Subcutaneous adipose tissue (tissue), 4 donors: ENCODE results near the gene EYS. TPM values are rescaled to one million over a fixed set of nuclear protein-coding genes. Genes with fewer than 3 reads are reported as not detected.

Source experiments
- CTCF ChIP-seq: fragments of 450-650 bp; IDR thresholded peaks from one replicate; pipeline ENCODE4 v1.5.1; 2016; ENCODE audit warnings: low read depth, mild to moderate bottlenecking, control low read depth, antibody characterized with exemption, moderate library complexity
- total RNA-seq, 4 donors: library from RNA; depleted of rRNA; stranded (reverse); fragments of >200 nt; gene quantifications; one replicate each; pipeline ENCODE4 v1.1.0, GENCODE V29; 2016

The EYS gene
- total RNA-seq, 4 donors from 2014 or later, result 0.17 to 3.8 (median 0.82) TPM

GRCh38 chr6:64507661-64508060, 1199.4 kb downstream of the EYS start:
- TF ChIP-seq CTCF, result no peak

- TF ChIP-seq CTCF, result no peak
Observed at GRCh38 chr6:64505312-64505711, 1201.7 kb downstream of the EYS start.

GRCh38 chr6:64504503-64504902, 1202.5 kb downstream of the EYS start:
- TF ChIP-seq CTCF, result no peak

- TF ChIP-seq CTCF, result no peak
Observed at GRCh38 chr6:64502801-64503200, 1204.2 kb downstream of the EYS start.

- TF ChIP-seq CTCF, result no peak
Observed at GRCh38 chr6:64497634-64498033, 1209.4 kb downstream of the EYS start.

- no peak for TF ChIP-seq CTCF
Observed at GRCh38 chr6:64489763-64490162, 1217.3 kb downstream of the EYS start.

DNA sequence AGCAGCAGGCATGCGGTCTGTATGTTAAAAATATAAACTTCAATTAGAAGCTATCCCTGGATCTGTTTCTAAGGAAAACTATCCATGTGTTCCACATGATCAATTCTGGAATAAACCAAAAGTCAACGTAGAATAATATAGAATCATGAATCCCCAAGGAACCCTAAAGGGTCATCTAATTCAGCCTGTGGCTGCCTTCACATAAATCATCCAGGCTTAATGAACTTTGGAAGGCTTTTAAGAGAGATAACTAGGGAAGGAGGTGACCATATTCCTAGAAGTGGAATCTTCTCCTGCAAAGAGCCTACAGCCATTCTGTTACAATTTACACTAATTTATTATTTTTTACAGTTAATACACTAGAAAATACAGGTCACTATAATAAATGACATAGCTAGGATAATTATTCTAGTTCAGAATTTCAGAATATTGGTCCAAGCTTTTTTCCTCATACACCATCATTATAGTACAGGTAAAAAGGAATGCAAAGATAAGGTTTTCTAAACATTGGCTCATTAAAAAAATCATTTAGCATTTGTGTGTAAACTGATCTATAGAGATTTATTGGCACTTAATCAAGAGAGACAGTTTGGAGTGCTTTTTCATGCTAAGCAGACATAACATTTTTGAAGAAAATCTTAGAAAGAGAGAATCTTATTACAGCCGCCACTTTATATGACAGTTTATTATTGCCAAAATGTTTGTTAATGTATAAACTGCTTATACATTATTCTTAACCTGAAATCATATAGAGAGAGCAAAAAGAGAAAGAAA, 1220.3 kb downstream of the EYS start:
- TF ChIP-seq CTCF, result no peak
